Measurements from ENCODE around the gene IFT57.
"Not testable (repeated sequence)": the region's sequence is repeated elsewhere in the genome, so short reads cannot be mapped to it uniquely, and the experiment has no call there.

Gene IFT57

DNA sequence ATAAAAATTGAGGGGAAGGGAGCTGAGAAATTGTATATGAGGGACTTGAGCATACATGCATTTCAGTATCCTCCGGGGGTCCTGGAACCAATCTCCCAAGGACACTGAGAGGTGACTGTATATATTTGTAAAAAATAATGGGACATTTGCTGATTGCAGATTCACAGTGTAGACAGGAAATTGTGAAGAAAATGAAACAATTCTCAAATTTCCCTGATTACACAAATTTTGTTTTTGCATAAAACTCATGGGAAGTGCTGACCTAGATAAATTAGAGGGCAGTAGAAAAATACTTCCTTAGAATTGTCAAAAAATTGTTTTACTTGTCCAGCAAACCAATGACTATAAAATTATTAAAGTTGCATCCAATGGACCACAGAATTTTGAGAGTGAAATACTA lies 64.0 kb downstream of the IFT57 start:
- DNase-seq (ENCODE audit: low read depth) = no peak
- H3K4me3 ChIP-seq (ENCODE audit: low read depth, low read length) = no peak overlapping the region
- TF ChIP-seq CTCF (IDR thresholded peaks at IDR 0.05; ENCODE audit: control insufficient read depth, extremely low read depth, insufficient read depth) = no peak

DNA sequence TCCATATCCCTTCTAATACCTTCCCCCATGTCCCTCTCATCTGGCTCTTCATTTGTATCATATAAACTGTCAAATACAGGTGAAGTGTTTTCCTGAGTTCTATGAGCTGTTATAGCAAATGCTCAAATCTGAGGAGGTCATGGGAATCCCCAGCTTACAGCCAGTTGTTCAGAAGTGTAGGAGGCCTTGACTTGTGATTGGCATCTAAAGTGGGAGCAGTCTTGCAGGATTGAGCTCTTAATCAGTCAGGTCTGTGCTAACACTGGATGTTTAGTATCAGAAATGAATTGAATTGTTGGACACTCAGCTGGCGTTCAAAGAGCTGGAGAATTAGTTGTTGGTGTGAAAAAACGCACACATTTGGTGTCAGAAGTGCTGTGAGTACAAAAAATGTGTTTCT lies 65.0 kb downstream of the IFT57 start:
- no peak for TF ChIP-seq CTCF (IDR thresholded peaks at IDR 0.05; ENCODE audit: control insufficient read depth, extremely low read depth, insufficient read depth)
- no peak overlapping the region for H3K4me3 ChIP-seq (ENCODE audit: low read depth, low read length)
- no peak for DNase-seq (ENCODE audit: low read depth)

DNA sequence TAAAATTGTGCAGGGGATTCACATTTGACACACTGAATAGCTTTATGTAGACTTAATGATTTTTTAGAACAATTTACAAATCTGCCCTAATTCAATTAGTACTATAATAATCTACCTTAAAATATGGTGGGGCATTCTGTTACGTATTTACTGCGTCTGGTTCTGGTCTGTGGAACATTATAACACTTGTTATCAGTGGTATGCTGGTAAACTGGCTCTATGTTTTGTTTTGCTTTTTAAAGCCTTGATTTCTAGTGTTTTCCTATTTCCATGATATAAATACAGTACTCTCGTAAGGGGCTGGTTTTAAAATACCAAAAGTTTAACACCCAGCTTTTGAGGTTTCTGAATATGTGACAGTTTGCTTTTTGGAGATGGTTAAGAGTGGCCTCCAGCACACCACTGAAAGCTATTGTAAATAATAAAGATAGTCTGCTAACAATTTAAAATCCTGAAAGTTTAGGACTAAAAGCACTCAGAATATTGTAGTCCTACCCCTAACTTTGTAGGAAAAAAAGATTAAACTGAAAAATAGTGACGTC lies 65.8 kb downstream of the IFT57 start:
- no peak overlapping the region for H3K4me3 ChIP-seq (ENCODE audit: low read depth, low read length)
- DNase-seq (ENCODE audit: low read depth) = no peak
- no peak for TF ChIP-seq CTCF (IDR thresholded peaks at IDR 0.05; ENCODE audit: control insufficient read depth, extremely low read depth, insufficient read depth)

DNA sequence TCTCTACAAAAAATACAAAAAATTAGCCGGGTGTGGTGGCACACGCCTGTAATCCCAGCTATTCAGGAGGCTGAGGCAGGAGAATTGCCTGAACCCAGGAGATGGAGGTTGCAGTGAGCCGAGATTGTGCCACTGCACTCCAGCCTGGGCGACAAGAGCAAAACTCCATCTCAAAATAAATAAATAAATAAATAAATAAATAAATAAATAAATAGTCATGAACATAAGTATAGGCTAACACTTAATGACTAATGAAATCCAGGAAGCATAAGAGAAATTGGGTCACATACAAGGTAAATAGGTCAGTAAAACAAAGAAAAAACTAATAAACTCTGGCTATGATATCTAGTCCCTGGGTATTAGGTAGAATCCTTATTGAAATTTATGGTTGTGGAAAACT lies 66.6 kb downstream of the IFT57 start:
- H3K4me3 ChIP-seq (ENCODE audit: low read depth, low read length); DNase-seq (ENCODE audit: low read depth): not testable (repeated sequence)

GRCh38 chr3:108153451-108153981 lies 68.7 kb downstream of the IFT57 start:
- DNase-seq (ENCODE audit: low read depth) = peak; percentile 39
- peak; percentile 56 for TF ChIP-seq CTCF (IDR thresholded peaks at IDR 0.05; ENCODE audit: control insufficient read depth, extremely low read depth, insufficient read depth)

DNA sequence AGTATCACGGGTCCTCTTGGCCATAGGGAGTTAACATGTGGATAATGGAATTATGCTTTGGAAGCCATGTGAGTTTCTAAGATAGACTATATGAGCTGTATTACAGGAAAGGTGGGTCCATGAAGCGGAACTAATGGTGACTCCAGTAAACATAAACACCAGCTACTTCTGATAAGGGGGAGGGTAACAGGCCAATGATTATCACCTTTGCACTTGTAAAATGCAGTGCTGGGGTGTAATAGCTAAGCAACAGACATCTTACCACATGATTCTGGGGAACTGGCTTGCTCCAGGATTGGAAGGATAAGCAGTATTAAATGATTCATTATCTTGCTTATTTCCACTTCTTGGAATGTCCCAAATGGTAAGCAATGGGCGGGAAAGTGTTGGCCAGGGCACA lies 70.0 kb downstream of the IFT57 start:
- no peak for DNase-seq (ENCODE audit: low read depth)
- no peak overlapping the region for H3K4me3 ChIP-seq (ENCODE audit: low read depth, low read length)
- TF ChIP-seq CTCF (IDR thresholded peaks at IDR 0.05; ENCODE audit: control insufficient read depth, extremely low read depth, insufficient read depth) = no peak

More at GRCh38 chr3:108153451-108153981, 68.7 kb downstream of the IFT57 start:
- no peak overlapping the region for H3K4me3 ChIP-seq (ENCODE audit: low read depth, low read length)

DNA sequence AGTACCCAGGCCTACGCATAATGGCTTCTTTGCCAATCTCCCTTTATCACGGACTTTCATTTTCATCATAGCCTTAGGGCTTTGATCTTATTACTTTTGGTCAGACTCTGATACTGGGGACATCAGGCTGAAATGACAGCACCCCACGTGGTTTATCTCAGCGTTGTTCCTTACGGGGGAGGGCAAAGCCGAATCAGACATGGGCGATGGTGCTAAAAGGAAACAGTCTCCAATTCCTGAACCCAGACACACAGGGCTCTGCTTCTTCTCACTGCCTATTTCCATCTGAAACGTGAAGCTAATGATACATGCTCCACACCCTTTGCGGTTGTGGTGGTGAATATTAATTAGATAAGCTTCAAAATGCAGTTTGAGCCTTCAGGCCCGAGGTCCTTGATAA lies 72.0 kb downstream of the IFT57 start:
- TF ChIP-seq CTCF (IDR thresholded peaks at IDR 0.05; ENCODE audit: control insufficient read depth, extremely low read depth, insufficient read depth) = no peak
- no peak for DNase-seq (ENCODE audit: low read depth)
- H3K4me3 ChIP-seq (ENCODE audit: low read depth, low read length) = no peak overlapping the region

Measured in LNCaP clone FGC (cell line).